A673 (cell line): ENCODE data around the gene SFRP2.

ENCODE experiments used
- EZH2 ChIP-seq: fragments of 200-600 bp; sonication (generic); IDR thresholded peaks from 2 replicates; pipeline ENCODE4 v1.6.1; 2017; ENCODE audit warnings: borderline replicate concordance, low read depth, mild to moderate bottlenecking, mixed read lengths, antibody characterized with exemption, low read length; ENCODE audit not compliant: poor library complexity, severe bottlenecking
- TF ChIP-seq, protein P1 (sequence below): fragments of 300-800, 200-600 bp; sonication (generic); conservative IDR thresholded peaks from 2 replicates; pipeline ENCODE4 v1.5.1; 2017; ENCODE audit warnings: low read depth, mild to moderate bottlenecking, antibody characterized with exemption, low read length, moderate library complexity, mixed read lengths

DNA sequence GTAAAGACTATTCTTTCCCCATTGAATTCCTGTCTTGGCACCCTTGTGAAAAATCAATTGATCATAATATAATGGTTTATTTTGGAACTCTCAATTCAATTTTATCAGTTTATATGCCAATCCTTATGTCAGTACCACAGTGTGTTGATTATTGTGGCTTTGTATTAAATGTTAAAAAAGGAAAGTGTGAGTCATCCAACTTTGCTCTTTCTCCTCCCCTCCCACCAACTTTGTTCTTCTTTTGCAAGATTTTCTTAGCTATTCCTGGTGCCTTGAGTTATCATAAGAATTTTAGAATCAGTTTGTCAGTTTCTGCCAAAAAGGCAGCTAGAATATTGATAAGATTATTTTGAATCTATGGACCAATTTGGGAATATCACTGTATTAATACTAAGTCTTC, 17.8 kb downstream of the SFRP2 start:
- TF ChIP-seq, protein P1, sequence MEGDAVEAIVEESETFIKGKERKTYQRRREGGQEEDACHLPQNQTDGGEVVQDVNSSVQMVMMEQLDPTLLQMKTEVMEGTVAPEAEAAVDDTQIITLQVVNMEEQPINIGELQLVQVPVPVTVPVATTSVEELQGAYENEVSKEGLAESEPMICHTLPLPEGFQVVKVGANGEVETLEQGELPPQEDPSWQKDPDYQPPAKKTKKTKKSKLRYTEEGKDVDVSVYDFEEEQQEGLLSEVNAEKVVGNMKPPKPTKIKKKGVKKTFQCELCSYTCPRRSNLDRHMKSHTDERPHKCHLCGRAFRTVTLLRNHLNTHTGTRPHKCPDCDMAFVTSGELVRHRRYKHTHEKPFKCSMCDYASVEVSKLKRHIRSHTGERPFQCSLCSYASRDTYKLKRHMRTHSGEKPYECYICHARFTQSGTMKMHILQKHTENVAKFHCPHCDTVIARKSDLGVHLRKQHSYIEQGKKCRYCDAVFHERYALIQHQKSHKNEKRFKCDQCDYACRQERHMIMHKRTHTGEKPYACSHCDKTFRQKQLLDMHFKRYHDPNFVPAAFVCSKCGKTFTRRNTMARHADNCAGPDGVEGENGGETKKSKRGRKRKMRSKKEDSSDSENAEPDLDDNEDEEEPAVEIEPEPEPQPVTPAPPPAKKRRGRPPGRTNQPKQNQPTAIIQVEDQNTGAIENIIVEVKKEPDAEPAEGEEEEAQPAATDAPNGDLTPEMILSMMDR: no peak
- no peak for TF ChIP-seq EZH2
